Measurements from ENCODE around the gene TNRC6C. TPM values are rescaled to one million over a fixed set of nuclear protein-coding genes. Genes with fewer than 3 reads are reported as not detected.

Gene TNRC6C
- total and polyA plus RNA-seq, 9 of the 15 experiments (the other 6 are each of a cell fraction or from before 2014, with no cell fraction given) = 0.20 to 4.9 (median 2.3) TPM

GRCh38 chr17:78128551-78129350, 170.2 kb downstream of the TNRC6C start, which contains the start of gene TMC6 (continued):
- peak; percentile 48; the same call in 1 of the 2 replicates for TF ChIP-seq ZBTB40 (IDR thresholded peaks at IDR 0.05)
- TF ChIP-seq ZBTB40 (CRISPR knock-in tag; IDR thresholded peaks at IDR 0.05) = no peak
- TF ChIP-seq CHAMP1 (IDR thresholded peaks at IDR 0.05) = no peak; the same call in 1 of the 2 replicates
- no peak for TF ChIP-seq TSC22D4 (tag; IDR thresholded peaks at IDR 0.05)
- TF ChIP-seq TEAD4 (IDR thresholded peaks at IDR 0.05; ENCODE audit: low read length) = peak; percentile 82
- TF ChIP-seq TEAD4 (CRISPR knock-in tag; IDR thresholded peaks at IDR 0.05; ENCODE audit: borderline replicate concordance) = no peak
- no peak for TF ChIP-seq CBX8 (IDR thresholded peaks at IDR 0.05; ENCODE audit: borderline replicate concordance, extremely low read depth, low read depth, low read length, poor library complexity, severe bottlenecking)
- TF ChIP-seq RFX7 (CRISPR knock-in tag; IDR thresholded peaks at IDR 0.05) = no peak
- no peak for TF ChIP-seq MYBL2 (IDR thresholded peaks at IDR 0.05; ENCODE audit: low read depth)
- TF ChIP-seq MYBL2 (CRISPR knock-in tag; IDR thresholded peaks at IDR 0.05; ENCODE audit: borderline replicate concordance) = no peak
- no peak for TF ChIP-seq KDM2B (CRISPR knock-in tag; IDR thresholded peaks at IDR 0.05)
- no peak for TF ChIP-seq CEBPB (tag; IDR thresholded peaks at IDR 0.05)
- no peak for TF ChIP-seq FOXO4 (CRISPR knock-in tag; IDR thresholded peaks at IDR 0.05)
- TF ChIP-seq CREBBP (IDR thresholded peaks at IDR 0.05; ENCODE audit: low read depth, low read length) = no peak
- TF ChIP-seq ZNF76 (CRISPR knock-in tag; IDR thresholded peaks at IDR 0.05; ENCODE audit: borderline replicate concordance) = no peak
